HG02885 (cell line): ENCODE measurements around the gene CHGA.

Source experiments
- ATAC-seq: cut with Tn5 transposase; IDR thresholded peaks from one replicate; pipeline ENCODE4 v1.9.1; 2021; ENCODE audit warnings: mild to moderate bottlenecking; ENCODE audit not compliant: unreplicated experiment, poor library complexity

Gene CHGA

DNA sequence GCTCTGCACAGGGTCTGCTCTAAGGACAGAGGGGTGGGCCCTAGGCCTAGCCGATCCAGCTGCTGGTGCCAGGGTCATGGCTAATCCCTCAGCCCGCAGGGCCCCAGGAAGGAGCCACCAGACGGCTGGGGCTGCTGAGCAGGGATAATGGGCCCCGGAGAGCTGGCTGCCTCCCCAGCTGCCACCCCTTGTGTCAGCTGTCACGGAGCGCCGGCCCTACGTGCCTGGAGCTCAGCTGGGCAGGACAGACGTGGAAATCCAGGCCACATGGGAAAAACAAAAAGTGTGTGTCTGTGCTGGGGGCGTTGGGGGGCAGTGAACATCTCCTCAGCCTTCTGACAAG lies 36.2 kb downstream of the CHGA start:
- ATAC-seq, result no peak

GRCh38 chr14:92959761-92960680 lies 37.1 kb downstream of the CHGA start:
- no peak for ATAC-seq

DNA sequence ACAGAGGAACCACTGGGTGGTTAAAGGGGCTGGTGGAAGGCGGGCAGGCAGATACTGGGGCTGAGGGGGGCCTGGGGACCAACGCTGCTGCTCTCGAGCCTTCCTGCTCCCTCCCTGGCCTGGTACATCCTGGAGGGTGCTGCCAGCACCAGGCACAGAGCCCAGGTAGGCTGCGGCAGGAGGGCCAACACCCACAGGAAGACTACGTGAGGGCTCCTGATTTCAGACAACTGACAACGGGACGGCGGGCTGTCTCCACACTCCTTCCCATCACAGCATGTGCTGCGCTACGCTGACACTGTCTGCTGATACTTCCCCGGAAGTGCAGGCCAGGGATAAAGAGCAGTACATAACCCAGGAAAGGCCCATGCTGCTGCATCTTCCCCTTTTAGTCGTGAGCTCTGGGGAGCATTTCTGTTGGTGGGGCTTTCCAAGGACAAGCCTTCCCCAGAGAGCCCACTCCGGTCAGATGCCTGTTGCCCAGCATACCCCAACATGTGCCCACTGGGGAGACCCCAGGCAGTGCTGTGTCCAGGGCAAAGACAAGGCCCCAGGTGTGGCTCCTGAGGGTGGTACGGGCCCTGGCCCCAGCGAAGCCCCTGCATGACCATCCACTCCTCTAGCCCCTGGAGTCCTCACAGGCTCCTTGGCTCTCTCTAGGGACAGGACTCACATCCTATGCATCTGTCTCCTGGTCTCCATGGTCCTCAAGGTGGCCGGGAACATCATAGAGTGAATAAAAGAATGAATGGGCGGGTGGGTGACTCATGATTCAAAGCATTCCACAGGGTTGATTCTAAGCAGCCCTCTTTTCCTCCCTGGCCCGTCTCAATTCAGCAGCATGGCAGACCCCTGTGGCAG lies 38.0 kb downstream of the CHGA start:
- ATAC-seq, result no peak

DNA sequence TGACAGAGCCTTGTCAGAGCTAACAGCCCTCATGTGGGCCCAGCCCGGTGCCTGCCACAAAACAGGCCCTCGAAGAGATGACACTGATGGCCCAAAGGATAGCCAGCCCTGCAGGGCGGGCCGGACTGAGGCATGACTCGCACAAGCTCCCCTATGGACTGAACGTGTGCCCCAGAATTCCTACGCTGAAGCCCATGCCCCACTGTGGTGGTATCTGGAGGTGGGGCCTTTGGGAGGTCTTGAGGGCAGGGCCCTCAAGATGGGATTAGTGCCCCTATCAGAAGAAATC lies 38.6 kb downstream of the CHGA start:
- ATAC-seq, result no peak

DNA sequence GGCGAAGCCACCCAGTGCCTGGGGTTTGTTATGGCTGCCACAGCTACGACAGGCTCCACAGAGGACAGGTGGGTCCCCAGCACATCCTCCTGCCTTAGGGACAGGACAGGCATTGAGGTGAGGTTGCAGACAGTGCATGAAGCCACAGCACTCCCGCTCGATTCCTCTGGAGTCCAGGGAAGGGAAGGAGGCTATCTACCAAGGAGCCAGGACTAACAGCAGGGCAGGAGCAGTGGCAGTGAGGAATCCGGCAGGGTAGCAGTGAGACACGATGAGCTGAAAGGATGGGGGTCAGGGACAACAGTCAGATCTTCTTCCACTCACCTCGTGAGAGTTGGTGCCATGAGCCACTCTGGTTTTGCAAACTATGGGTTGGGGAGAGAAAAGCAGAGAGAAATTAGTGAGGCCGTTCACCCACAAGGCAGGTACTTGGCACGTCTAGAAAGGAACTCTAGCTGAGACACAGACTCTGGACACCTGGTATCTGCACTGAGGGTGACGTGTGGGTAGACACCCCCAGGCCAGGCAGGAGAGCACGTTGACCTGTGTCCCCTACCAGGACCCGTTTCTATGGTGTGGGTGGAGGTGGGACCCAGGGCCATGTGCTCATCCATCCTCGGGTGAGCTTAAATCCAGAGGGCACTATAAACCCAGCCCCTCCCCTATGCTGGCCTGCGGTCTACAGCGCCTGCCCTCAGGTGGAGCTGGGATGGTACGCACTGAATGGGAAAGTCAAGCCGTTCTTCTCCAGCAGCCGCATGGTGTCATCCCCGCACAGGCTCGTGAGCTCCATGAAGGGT lies 39.3 kb downstream of the CHGA start:
- ATAC-seq, result no peak

GRCh38 chr14:92962831-92963095 lies 39.8 kb downstream of the CHGA start:
- ATAC-seq, result no peak

DNA sequence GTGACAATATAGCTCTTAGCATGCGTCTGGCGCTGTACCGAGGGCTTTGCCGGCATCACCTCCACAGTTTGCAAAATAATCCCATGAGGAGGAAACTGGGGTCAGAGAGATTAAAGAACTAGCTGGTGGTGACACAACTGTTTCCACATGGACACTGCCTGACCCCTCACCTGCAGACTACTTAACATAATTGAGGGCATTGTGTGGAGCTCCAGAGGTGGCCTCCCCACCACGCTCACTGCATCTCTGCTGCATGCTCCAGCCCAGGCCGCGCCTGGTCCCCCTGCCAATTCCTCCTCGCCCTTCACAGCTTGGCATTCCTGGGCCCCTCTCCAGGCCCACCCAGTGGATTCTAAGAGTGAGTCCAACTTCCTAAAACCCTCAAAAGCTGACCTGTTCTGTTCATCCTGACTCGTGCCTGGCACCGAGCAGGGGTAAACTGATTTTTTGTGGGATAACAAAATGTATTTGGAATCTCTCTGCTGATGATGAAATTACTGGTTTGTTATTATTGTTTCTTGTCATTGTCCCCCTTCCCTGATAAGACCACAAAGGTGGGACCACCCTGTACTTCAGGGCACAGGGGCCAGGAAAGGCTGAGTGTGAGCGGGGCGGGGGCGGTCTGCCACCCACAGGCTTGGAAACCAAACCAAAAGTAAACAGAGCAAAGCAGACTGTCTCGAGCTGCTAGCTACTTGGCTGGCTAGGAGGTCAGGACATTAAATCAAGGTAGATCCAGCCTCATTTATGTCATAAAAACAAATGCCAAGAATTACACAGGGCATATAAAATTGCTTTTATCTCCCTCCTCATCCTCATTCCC lies 40.6 kb downstream of the CHGA start:
- ATAC-seq, result no peak

DNA sequence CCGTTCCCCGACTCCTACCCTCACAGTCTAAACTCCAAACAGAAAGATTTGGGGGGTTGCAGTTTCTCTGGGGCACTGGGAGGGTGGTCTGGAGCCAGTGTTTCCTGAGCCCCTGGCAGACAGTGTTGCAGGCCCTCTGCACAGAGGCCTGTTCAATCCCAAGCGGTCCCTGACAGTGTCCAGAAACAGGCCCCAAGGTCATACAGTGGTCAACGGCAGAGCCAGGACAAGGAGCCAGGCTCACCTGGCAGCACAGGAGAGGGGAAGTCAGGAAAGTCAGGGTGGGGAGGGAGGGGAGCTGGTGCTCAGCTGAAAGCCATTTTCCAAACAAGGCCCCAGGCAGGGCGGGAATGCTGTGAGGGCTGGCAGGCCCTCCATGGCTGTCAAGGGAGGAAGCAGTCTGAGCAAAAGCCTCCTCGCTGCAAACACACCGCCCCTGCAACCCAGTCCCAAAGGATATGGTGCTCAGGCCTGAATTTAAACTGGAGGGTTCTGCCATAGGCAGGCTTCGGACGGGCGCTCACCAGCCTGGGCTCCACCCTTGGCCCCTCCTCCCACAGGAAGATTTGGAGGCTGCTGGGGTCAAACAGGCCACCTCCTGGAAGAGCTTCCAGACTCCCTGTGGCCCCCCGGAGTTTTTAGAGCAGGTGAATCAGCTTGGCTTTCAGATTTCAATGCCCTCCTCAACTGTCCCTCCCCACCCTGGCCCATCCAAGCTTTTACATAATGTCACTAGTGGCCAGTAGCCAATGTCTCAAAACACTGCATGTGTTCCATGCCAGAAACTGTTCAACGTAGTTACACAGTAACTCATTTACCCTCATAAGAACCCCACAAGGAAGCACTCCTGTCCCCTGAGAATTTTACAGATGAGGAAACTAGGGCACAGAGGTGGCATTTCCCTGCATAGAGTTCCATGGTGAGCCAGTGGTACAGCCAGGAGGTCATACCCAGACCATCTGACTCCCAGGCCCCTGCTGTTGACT lies 41.5 kb downstream of the CHGA start:
- no peak for ATAC-seq

DNA sequence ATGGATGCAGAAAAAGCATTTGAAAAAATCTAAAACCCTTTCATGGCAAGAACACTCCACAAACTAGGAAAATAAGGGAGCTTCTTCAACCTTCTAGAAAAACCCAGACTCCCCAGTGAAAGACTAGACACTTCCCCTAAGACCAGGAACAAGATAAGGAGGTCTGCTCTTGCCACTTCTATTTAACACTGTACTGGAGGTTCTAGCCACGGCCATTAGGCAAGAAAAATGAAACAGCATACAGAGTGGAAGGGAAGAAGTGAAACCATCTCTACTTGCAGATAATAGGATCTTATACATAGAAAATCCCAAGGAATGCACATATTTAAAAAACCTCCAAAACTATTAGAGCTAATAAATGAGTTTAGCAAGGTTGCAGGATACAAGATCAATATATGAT lies 42.3 kb downstream of the CHGA start:
- ATAC-seq, result no peak

DNA sequence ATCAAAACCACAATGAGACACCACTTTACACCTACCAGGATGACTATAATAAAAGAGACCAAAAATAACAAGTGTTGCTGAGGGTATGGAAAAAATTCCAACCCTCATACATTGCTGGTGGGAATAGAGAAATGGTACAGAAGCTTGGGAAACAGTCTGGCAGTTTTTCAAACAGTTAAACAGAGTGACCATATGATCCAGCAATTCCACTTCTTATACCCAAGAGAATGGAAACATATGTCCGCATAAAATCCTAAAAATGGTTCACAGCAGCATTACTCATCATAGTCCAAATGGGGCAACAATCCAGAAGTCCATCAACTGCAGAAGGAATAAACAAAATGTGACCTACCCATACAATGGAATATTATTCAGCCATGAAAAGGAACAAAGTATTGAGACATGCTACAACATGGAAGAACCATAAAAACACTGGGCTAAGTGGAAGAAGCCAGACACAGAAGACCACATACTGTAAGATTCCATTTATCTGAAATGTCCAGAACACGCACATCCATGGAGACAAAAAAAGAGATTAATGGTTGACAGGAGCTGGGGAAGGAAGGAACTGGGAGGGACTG lies 44.5 kb downstream of the CHGA start:
- no peak for ATAC-seq

DNA sequence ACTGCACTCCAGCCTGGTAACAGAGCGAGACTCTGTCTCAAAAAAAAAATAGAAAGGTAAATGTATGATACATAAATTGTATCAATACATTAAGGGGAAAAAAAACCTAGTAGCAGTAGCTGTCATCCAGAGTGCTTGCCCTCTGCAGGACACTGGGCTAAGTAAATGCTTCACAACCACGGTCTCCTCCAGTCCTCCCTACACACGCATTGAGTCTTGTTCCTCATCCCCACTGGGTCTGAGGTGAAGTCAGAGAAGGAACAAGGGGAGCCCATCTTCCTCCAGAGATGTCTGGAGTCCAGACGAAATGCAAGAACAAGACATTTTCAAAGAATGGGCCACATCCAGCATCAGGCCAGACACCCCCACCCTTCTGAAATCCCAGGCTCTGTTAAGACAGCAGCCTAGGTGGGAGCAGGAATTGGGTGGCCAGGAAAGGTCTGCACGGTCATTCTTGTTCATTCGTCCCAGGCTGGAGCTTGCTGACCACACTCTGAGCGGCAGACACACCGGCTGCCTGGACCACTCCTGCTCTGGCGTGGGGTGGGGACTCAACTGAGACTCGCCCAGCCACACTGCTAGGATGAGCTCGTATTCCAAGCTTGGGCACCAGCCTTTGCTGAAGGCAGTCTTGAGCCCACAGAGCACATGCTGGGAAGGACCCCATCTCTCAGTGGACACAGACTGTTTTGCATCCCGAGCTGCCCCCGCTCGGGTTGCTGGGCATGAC lies 45.5 kb downstream of the CHGA start:
- ATAC-seq, result no peak

DNA sequence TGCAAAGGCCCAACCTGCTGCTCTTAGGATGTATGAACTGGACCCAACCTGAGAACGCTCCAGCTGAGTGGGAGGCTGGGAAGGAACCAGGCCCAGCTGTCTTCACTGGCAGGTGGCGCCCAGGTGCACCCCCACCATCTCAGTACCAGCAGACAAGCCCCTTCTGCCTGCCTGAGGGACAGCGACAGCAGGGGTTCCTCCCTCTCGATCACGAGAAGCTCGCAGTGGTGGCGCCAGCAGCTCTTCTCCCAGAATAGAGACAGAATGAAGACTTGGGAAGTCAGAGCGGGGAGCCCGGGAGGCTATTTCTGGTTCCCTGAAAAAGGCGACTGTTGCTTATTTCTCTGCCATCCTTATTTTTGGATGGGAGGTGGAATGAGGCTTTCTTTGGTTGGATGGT lies 46.5 kb downstream of the CHGA start:
- ATAC-seq, result no peak

DNA sequence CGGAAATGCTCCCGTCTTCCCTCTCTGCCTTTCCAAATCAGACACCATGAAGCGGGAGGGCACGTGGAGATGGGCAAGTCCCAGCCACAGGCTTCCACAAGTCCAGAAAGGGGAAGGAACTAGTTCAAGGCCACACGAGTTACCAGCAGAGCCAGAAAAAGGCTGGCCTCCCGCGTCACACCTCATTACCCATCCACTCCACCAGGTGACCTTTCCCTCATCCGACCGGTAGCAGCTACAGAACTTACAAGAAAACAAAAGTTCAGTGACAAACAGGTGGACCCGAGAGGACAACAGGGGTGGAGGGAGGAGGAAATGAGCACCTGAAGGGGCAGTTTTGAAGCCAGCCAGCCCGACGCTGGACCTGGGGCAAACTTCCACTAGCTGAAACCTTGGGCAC lies 46.9 kb downstream of the CHGA start:
- no peak for ATAC-seq

GRCh38 chr14:92970271-92970670 lies 47.3 kb downstream of the CHGA start:
- no peak for ATAC-seq

DNA sequence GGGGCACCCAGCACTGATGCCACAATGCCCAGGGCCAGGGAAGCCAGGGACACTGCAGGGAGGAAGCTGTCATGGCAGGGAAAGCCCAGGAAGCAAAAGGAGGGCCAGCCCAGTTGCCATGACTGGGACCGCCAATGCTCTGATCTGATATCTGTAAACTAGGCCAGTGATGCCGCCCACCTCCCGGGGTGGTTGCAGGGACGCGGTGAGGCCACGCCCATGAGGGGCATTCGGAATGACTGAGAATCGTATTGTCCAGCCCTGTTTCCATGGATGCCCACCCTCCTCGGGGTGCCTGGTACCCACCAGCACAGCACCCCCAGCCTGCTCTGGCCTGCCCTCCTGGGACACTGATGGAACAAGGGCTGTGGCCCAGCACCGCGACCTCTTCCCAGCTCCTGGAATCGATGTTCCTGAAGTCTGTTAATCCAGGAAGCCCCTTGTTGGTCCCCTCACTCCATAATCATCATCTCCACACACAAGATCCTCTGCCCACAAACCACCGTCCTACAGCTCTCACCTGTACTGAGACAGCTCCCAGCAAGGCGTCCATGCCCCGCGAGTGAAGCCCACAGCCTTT lies 48.7 kb downstream of the CHGA start:
- no peak for ATAC-seq

GRCh38 chr14:92973261-92973797 lies 50.4 kb downstream of the CHGA start:
- ATAC-seq, result no peak

- ATAC-seq, result no peak
Observed at GRCh38 chr14:92973798-92974372, 50.9 kb downstream of the CHGA start.
